Stimulated activated effector memory CD8-positive, alpha-beta T cell treated with anti-CD3 and anti-CD28 coated beads, Interleukin-12 subunit alpha, Interleukin-12 subunit beta, amount 100 ng/mL, for 72 hours (primary cell): Measurements from ENCODE around the gene ZNF207.
A peak's percentile ranks its signal among the peaks of the same experiment; 100 is the strongest.

Source experiments
- ATAC-seq: fragments of 150-1000 bp; cut with Tn5 transposase; 2 replicates; pipeline ENCODE4 v1.10.0; 2021
- DNase-seq, 2 donors: peaks; one replicate each; pipeline ENCODE4 v3.0.0; 2021 to 2022; ENCODE audit warnings: low spot score in 2 of 2
- H3K27ac Mint-ChIP-seq: one replicate; pipeline ENCODE4 v1.8.0; 2022; ENCODE audit warnings: mild to moderate bottlenecking, mixed read lengths
- H3K36me3 Mint-ChIP-seq: one replicate; pipeline ENCODE4 v1.8.0; 2022; ENCODE audit warnings: mild to moderate bottlenecking, mixed read lengths
- H3K4me1 Mint-ChIP-seq: one replicate; pipeline ENCODE4 v1.8.0; 2022; ENCODE audit warnings: mixed read lengths
- H3K4me3 Mint-ChIP-seq: one replicate; pipeline ENCODE4 v1.8.0; 2022; ENCODE audit warnings: mild to moderate bottlenecking, mixed read lengths
- H3K9me3 Mint-ChIP-seq: one replicate; pipeline ENCODE4 v1.8.0; 2022; ENCODE audit warnings: mixed read lengths

ZNF207 gene

DNA sequence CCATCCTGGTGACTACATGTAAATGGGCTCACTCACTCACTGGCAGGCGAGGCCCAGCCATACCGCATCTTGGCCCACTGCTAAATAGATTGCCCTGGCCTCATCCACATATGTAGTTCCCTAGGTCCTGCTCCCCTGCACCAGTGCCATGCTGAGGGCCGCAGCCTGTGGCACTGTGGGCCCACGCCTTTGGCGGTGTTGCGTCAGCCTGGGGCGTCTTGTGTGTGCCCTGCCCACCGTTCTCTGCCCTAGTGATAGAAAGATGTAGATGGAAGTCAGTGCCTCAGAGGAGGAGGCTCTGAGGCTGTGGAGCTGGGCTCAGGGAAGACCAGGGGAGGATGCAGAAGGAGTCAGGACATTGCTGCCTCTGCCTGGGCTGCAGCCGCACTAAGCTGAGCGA, 26.9 kb upstream of the ZNF207 start:
- no peak overlapping the region for H3K4me3 Mint-ChIP-seq
- no peaks in the 10 kb centered on the region for H3K36me3 Mint-ChIP-seq
- DNase-seq (no peak), ATAC-seq (no peak)
- H3K9me3 Mint-ChIP-seq: no peaks in the 10 kb centered on the region
- H3K27ac Mint-ChIP-seq: peak overlapping the region; percentile 53
- peaks cover 25% of the 10 kb centered on the region for H3K4me1 Mint-ChIP-seq

DNA sequence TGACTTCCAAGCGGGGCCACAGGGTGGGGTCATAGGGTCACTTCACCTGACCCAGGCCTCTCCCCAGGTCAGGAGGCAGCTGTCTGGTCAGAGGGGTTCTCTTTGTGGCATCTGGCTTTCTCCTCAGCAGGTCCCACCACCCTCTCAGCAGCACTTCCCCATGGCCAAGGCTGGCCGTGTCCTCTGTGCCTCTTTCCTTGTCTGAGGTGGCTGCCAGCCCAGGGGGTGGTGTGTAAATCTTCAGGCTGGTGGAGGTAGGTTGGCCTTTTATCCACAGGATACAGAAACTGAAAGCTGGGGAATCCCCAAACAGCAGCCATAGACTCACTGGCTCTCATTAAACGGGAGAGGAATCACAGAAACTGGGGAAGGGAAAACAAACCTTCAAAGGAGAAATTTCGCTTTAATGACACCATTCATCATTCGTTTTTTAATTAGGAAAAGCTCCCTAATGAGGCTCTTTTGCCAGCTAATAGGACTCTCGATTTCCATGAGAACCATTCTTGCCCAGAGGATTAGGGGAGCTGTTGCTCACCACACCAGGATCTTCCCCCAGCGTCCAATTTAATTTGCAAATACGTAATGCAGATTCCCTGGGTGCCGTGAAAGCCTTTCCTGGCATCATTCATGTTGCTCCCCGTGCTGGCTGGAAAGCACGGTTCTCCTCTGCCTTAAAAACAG, 26.0 kb upstream of the ZNF207 start:
- Mint-ChIP-seq H3K36me3 (no peaks in the 10 kb centered on the region), H3K4me3 (peak overlapping the region; percentile 15), H3K27ac (peak overlapping the region; percentile 56), H3K4me1 (peaks cover 25% of the 10 kb centered on the region), H3K9me3 (no peaks in the 10 kb centered on the region)
- peak in 1 of 2 donors; percentile 57 for DNase-seq
- peak; percentile 71 for ATAC-seq

DNA sequence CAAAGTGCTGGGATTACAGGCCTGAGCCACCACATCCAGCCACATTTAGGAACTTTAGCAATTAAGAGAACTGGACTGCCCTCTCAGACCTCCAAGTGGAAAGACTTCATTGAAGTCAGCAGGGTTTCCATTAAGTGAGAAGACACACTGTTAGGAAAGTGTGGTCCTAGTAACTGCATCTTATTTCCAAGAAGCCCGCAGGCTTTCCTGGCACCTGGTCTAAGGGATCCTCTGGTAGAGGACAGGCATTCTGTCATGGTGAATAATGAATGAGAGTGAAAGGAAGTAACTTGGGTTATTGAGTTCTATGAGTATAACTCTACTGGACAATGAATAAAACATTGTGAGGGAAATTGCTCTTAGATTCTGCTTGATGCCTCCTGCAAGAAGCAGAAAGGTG, 22.0 kb upstream of the ZNF207 start:
- no peak overlapping the region for H3K4me3 Mint-ChIP-seq
- DNase-seq (no peak), ATAC-seq (no peak)
- H3K9me3 Mint-ChIP-seq: no peaks in the 10 kb centered on the region
- H3K27ac Mint-ChIP-seq: no peak overlapping the region
- H3K36me3 Mint-ChIP-seq: peaks cover 5% of the 10 kb centered on the region
- peaks cover 35% of the 10 kb centered on the region for H3K4me1 Mint-ChIP-seq

DNA sequence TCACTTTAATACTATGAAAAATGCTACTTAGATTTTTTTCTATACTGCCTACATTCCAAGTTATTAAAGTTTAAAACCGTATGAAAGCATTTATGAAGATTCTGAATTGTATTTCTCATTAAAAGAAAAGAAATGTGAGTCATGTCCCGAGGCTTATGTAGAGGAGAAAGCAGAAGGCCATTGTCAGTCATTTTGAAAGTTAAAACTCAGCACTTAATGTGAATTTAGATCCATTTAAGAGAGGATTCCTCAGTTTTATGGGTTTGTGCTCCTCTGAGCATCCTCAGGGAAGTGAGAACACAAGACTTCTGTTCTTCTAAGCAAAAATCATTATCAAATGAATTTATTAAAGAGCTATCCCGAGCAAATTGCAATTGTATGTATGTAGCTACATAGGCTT, 19.8 kb upstream of the ZNF207 start:
- H3K4me1 Mint-ChIP-seq: peaks cover 25% of the 10 kb centered on the region
- H3K4me3 Mint-ChIP-seq: peak overlapping the region; percentile 58
- ATAC-seq: peak; percentile 67
- H3K27ac Mint-ChIP-seq: peak overlapping the region; percentile 78
- peaks cover 16% of the 10 kb centered on the region for H3K36me3 Mint-ChIP-seq
- no peaks in the 10 kb centered on the region for H3K9me3 Mint-ChIP-seq
- DNase-seq: no peak

DNA sequence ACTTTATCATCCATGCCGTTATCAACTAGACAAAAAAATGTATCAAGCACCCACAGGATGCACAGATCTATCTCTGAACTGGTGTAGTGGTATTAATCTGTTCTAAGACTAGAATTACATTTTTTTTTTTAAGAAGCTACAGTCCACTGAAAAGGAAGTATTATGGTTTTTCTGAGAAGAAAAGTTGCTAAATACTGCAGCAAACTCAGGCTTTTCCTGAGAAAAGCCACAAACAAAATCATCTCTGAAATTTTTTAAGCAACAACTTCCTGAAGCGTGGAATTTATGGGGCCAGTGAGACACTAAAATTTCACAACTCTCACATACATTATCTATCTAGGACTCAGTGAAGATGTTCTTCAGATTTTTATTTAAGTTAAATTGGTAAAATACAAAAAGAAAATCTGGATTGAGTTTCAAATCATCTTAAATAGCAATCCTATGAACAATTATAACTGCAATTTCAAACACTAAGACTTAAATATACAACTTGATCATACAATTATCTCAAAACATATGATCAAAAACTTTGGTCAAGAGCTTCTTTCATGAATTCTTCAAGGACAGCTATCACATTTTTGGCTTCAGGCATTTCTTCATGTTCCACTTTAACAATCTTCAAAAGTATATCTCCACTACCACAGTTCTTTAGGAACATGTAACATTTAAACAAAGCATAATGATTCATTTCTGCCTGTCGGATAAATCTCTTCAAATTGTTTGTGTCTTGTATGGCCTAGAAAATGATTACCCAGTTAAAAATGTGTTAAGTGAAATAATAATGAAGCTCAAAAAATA, 18.5 kb upstream of the ZNF207 start:
- Mint-ChIP-seq H3K27ac (peak overlapping the region; percentile 78), H3K4me3 (peak overlapping the region; percentile 58), H3K9me3 (no peaks in the 10 kb centered on the region), H3K36me3 (peaks cover 16% of the 10 kb centered on the region), H3K4me1 (peaks cover 25% of the 10 kb centered on the region)
- ATAC-seq (peak; percentile 84), DNase-seq (no peak)

DNA sequence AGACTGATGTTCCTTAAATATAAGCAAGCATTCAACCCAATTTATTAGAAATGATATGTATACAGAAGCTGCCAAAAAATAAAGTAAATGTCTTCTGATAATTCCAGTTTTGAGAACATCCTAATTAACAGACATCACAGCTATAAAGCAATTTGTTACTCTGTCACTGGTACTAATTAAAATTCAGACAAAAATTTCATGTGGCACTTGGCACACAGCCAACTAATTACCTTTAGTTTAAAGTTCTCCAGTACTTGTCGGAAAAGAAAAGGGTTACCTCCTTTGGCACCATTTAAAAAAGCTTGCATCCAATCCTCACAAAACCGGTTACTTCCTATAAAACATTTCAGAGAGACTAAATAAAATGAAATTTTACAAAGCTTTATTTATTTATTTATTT, 16.8 kb upstream of the ZNF207 start:
- peaks cover 31% of the 10 kb centered on the region for H3K36me3 Mint-ChIP-seq

DNA sequence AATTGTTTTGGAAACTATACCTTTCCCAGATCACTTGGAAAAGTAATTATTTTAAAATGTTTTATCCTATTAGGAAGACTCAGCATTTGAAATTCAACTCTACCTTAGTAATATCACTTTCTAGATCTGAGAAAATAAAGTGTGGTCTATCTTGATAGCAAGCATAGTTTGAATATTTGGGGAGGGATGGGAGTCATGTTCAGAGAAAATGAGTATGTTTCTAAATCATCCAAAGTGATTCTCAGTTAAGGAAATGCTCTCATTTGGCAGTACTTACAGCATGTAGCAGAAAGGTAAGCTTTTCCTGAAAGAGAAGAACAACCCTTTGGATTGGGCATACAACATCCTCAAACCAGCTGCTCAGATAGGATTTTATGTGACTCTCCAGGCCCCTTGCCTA, 14.9 kb upstream of the ZNF207 start:
- no peak overlapping the region for H3K4me3 Mint-ChIP-seq
- H3K4me1 Mint-ChIP-seq: peaks cover 21% of the 10 kb centered on the region
- H3K9me3 Mint-ChIP-seq: no peaks in the 10 kb centered on the region
- peak overlapping the region; percentile 18 for H3K27ac Mint-ChIP-seq
- H3K36me3 Mint-ChIP-seq: peaks cover 46% of the 10 kb centered on the region
- DNase-seq: no peak
- no peak for ATAC-seq

More for the DNA sequence above, 16.8 kb upstream of the ZNF207 start:
- peaks cover 25% of the 10 kb centered on the region for H3K4me1 Mint-ChIP-seq
- ATAC-seq (no peak), DNase-seq (no peak)
- H3K9me3 Mint-ChIP-seq: no peaks in the 10 kb centered on the region
- H3K27ac Mint-ChIP-seq: no peak overlapping the region
- no peak overlapping the region for H3K4me3 Mint-ChIP-seq

DNA sequence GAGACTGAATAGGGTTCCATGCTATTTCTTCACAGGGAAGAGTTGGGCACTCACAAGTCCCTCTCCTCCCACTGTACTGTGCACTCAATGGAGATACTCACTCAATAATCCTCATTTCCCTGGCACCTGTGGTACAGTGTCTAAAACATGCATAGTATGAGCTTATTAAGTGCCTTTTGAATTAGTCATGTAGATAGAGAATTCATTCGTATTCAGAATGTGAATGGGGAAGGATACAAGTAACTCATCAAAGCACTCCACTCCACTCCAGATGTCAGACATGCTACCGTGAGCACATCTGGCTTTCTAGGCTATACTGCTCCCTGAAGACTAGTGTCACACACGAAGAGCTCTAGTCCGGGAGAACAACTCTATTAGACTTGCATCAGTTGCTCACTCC, 14.3 kb upstream of the ZNF207 start:
- DNase-seq: no peak
- Mint-ChIP-seq H3K9me3 (no peaks in the 10 kb centered on the region), H3K27ac (peak overlapping the region; percentile 18), H3K4me1 (peaks cover 16% of the 10 kb centered on the region), H3K36me3 (peaks cover 50% of the 10 kb centered on the region), H3K4me3 (no peak overlapping the region)
- ATAC-seq: no peak

DNA sequence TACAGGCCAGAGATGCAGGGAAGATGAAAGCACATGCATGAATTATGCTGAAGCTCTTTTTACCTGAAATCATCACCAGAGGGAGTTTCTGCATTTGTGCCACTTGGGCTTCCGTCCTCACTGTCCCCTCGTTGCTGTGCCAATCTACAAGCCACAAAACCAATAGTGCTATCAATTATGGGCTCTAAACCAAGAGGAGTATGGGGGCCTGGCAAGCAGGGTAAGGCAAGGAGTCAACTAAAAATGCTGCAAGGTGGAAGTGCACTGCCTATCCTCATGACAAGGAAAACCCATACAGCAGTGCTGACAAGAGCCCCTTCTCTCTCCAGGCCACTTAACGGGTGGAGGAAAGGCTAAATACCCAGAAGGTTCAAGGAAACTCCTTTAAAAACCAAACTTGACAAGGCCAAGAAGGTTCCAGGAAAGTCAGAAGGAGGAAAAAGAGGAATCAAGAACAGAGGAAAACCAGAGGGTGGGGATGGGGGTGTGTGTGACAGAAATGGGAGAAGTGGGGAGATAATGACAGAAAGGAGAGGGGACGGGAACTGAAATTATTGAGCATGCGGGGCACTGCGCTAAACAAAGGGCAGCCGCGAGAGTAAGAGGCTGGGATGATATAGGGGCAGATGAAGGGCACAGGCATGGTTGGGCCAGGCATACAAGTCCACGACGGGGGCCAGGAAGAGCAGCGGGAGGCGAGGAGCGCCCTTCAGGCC, 8.7 kb upstream of the ZNF207 start:
- Mint-ChIP-seq H3K36me3 (peaks cover 40% of the 10 kb centered on the region), H3K9me3 (no peaks in the 10 kb centered on the region), H3K4me3 (peak overlapping the region; percentile 98), H3K27ac (peak overlapping the region; percentile 95), H3K4me1 (peaks cover 10% of the 10 kb centered on the region)
- peak; percentile 62 for ATAC-seq
- DNase-seq: peak in 1 of 2 donors; percentile 69

DNA sequence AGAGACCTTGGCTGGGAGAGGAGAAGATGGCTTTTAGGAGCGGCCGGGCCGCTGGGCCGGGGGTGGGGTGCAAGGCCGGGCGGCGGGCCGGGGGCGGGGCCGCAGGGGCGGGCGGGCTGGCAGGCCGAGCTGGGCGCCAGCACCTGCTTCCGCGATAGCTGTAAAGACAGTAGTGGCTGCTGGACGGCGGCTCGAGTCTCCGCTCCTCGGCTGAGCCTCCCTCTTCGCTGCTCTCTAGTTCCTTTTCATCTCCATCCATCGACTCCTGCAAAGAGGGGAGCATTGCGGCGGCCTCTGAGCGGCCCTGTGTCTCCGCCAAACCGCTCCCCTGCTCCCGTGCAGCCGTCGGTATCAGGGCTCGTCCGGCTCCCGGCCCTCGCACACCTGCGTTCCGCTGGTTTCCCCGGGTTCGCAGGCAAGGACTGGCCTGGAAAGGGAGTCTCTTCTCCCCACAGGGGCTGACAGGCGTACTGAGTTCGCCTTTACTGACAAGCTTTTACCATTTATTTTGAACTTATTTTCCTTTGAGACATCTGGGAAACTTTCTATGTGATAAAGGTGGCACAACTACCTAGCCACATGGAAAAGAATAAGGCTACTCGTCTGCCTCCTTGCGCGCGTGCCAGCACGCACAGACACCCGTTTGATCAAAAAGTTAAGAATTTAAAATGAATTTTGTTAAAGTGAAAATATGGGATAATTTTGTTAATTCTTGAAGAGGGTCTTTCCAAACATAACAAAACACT, 7.9 kb upstream of the ZNF207 start, which contains the start of gene C17orf75:
TSS of gene C17orf75 (minus strand) at position 317 of the 746 bp plus-strand sequence. CDS start at position 283, 34 bp downstream.
- Mint-ChIP-seq H3K4me1 (peaks cover 10% of the 10 kb centered on the region), H3K9me3 (no peaks in the 10 kb centered on the region), H3K36me3 (peaks cover 36% of the 10 kb centered on the region), H3K27ac (peak within 1 kb of the TSS; percentile 95), H3K4me3 (peak within 1 kb of the TSS; percentile 98)
- peak; percentile 93 for ATAC-seq
- peak; percentile 69 to 92 for DNase-seq

DNA sequence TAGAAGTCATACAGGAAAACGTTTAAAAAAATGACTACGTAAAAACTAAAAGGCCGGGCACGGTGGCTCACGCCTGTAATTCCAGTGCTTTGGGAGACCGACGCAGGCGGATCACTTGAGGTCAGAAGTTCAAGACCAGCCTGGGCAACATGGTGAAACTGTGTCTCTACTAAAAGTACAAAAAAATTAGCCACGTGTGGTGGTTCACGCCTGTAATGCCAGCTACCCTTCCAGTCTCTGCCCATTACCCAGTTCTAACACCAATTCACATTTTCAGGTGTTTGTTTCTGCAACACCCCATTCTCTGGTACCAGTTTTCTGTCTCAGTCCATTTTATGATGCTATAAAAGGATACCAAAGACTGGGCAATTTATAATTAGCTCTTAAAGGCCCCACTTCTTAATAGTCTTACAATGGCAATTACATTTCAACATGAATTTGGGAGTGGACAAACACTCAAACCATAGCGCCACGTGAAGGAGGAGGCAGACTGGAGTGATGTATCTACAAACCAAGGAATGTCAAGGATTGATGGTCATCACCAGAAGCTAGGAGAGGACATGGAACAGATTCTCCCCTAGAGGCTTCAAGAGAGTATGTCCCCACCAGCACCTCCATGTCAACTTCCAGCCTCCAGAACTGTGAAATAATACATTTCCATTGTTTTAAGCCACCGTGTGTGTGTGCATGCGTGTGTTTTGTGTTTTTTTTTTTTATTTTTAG, 7.2 kb upstream of the ZNF207 start:
- Mint-ChIP-seq H3K4me3 (peak overlapping the region; percentile 98), H3K9me3 (no peaks in the 10 kb centered on the region), H3K4me1 (peaks cover 10% of the 10 kb centered on the region), H3K27ac (peak overlapping the region; percentile 95), H3K36me3 (peaks cover 29% of the 10 kb centered on the region)
- DNase-seq (no peak), ATAC-seq (no peak)

DNA sequence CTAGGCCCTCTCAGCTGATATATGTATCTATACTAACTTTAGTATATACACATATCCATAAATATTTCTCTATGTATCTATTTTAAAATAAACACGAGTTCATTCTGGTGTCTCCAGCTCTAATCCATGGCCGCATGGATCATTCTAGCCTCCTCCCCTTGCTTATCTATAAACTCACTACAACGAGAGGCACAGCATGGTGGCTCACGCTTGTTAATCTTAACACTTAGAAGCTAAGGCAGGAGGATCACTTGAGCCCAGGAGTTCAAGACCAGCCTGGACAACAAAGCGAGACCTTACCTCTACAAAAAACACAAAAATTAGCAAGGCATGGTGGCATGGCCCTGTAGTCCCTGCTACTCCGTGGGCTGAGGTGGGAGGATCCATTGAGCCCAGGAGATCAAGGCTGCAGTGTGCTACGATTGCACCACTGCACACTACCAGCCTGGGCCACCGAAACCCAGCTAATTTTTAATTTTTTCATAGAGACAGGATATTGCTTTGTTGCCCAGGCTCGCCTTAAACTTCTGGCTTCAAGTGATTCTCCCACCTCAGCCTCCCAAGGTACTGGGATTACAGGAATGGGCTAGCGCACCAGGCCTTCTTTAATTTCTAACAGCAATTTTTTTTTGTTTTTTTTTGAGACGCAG, 3.9 kb upstream of the ZNF207 start:
- DNase-seq: no peak
- Mint-ChIP-seq H3K36me3 (peaks cover 20% of the 10 kb centered on the region), H3K9me3 (no peaks in the 10 kb centered on the region), H3K4me3 (no peak overlapping the region), H3K27ac (no peak overlapping the region), H3K4me1 (peaks cover 12% of the 10 kb centered on the region)
- ATAC-seq: no peak

DNA sequence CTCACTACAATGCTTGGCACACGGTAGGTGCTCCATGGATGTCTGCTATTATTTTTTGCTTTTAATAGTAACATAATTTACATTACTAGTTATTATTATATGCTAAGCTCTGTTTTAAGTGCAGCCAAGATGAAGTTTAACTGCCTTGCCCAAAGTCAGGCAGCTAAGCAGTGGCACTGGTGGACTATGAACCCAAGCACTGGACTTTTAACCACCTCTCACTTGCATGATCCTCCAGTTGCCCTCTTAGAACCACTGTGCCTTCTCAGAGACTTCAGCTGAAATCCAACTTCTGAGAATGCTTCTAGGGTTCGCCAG, 1.5 kb upstream of the ZNF207 start:
- peaks cover 38% of the 10 kb centered on the region for H3K36me3 Mint-ChIP-seq
- peaks cover 6% of the 10 kb centered on the region for H3K4me1 Mint-ChIP-seq
- ATAC-seq (no peak), DNase-seq (peak in 1 of 2 donors; percentile 38)
- H3K27ac Mint-ChIP-seq: no peak overlapping the region
- no peaks in the 10 kb centered on the region for H3K9me3 Mint-ChIP-seq
- H3K4me3 Mint-ChIP-seq: peak overlapping the region; percentile 97

DNA sequence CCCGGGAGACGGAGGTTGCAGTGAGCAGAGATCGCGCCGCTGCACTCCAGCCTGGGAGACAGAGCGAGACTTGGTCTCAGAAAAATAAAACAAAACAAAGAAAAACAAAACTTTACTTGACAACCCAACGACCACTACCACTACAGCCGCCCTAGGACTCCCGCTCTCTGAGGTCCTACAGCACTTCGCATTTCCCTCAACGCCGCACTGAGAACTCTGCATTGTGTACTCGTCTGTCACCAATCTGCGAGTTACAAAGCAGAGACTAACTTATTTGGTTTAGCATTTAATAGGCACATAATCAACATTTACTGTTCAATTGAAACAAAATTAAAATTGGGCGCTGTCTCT, 479 bp upstream of the ZNF207 start:
- peaks cover 14% of the 10 kb centered on the region for H3K4me1 Mint-ChIP-seq
- H3K9me3 Mint-ChIP-seq: no peaks in the 10 kb centered on the region
- no peak for ATAC-seq
- peaks cover 48% of the 10 kb centered on the region for H3K36me3 Mint-ChIP-seq
- DNase-seq: no peak
- H3K27ac Mint-ChIP-seq: peak overlapping the region; percentile 100
- H3K4me3 Mint-ChIP-seq: peak overlapping the region; percentile 97
